ENCODE data around the gene MRPL47. TPM values are rescaled to one million over a fixed set of nuclear protein-coding genes. Genes with fewer than 3 reads are reported as not detected.

MRPL47 gene
- total and polyA plus RNA-seq, 9 of the 15 experiments (the other 6 are each of a cell fraction or from before 2014, with no cell fraction given), result 101 to 437 (median 141) TPM

- peak; percentile 13 for TF ChIP-seq HNRNPLL (IDR thresholded peaks at IDR 0.05; ENCODE audit: low read depth, low read length, poor library complexity, severe bottlenecking)
- peak; percentile 84 for TF ChIP-seq ETV1 (tag; conservative IDR thresholded peaks at IDR 0.05; ENCODE audit: low read depth)
- peak in 1 of 2 experiments; percentile 30; a peak in 1 of 4 replicates for TF ChIP-seq MAZ (CRISPR knock-in tag; conservative IDR thresholded peaks at IDR 0.05 in 1 of 2, IDR thresholded peaks at IDR 0.05 in 1 of 2)
- no peak for TF ChIP-seq SNAPC5 (CRISPR knock-in tag; IDR thresholded peaks at IDR 0.05)
- TF ChIP-seq NBN (IDR thresholded peaks at IDR 0.05; ENCODE audit: low read depth), result no peak; the same call in 1 of the 2 replicates
- peak; percentile 77 for TF ChIP-seq MYC (IDR thresholded peaks at IDR 0.05; ENCODE audit: low read depth, low read length)
- no peak; the same call in 1 of the 2 replicates for TF ChIP-seq MYC (CRISPR knock-in tag; IDR thresholded peaks at IDR 0.05; ENCODE audit: borderline replicate concordance, low read depth)
- peak in 1 of 2 experiments; percentile 84; a peak in 1 of 4 replicates for TF ChIP-seq TEAD1 (CRISPR knock-in tag; IDR thresholded peaks at IDR 0.05)
- peak; percentile 83 for TF ChIP-seq PHF20 (IDR thresholded peaks at IDR 0.05; ENCODE audit: partially characterized antibody)
- peak; percentile 94 for TF ChIP-seq SIN3B (IDR thresholded peaks at IDR 0.05; ENCODE audit: low read depth)
- TF ChIP-seq JUND (IDR thresholded peaks at IDR 0.05; ENCODE audit: borderline replicate concordance, low read depth, low read length), result peak; percentile 82; the same call in 1 of the 2 replicates
- peak; percentile 85; the same call in 2 of the 3 replicates for TF ChIP-seq JUND (tag; IDR thresholded peaks at IDR 0.05; ENCODE audit: borderline replicate concordance, low read depth, low read length)
- TF ChIP-seq HINFP (tag; conservative IDR thresholded peaks at IDR 0.05; ENCODE audit: low read depth), result no peak
- TF ChIP-seq YY1 (IDR thresholded peaks at IDR 0.05; ENCODE audit: borderline replicate concordance in 1 of 3, control insufficient read depth in 1 of 3, extremely low read depth in 1 of 3, insufficient read depth in 3 of 3, insufficient read length in 1 of 3, insufficient replicate concordance in 2 of 3, low read depth in 1 of 3, low read length in 2 of 3), result peak; percentile 99 to 100 (median 99)
- peak; percentile 95 for TF ChIP-seq POLR2AphosphoS5 (IDR thresholded peaks at IDR 0.05; ENCODE audit: control insufficient read depth, insufficient read depth, low read depth, low read length)
- TF ChIP-seq BMI1 (IDR thresholded peaks at IDR 0.05; ENCODE audit: low read length), result no peak
- TF ChIP-seq KLF1 (tag; IDR thresholded peaks at IDR 0.05), result 0 out of 2 replicates have a peak, but pooled peaks have one; percentile 29
- TF ChIP-seq ZNF589 (CRISPR knock-in tag; IDR thresholded peaks at IDR 0.05; ENCODE audit: low read depth), result 0 out of 2 replicates have a peak, but pooled peaks have one; percentile 54
- TF ChIP-seq KDM5B (IDR thresholded peaks at IDR 0.05; ENCODE audit: insufficient replicate concordance, low read depth, low read length), result peak; percentile 85
- no peak for TF ChIP-seq HMG20A (CRISPR knock-in tag; conservative IDR thresholded peaks at IDR 0.05)
- no peak for TF ChIP-seq CHCHD3 (CRISPR knock-in tag; IDR thresholded peaks at IDR 0.05)
- TF ChIP-seq FOXK2 (conservative IDR thresholded peaks at IDR 0.05 in 1 of 2, IDR thresholded peaks at IDR 0.05 in 1 of 2; ENCODE audit: low read depth in 2 of 2), result peak; percentile 73 to 83
- 0 out of 2 replicates have a peak, but pooled peaks have one; percentile 24 for TF ChIP-seq NFIC (IDR thresholded peaks at IDR 0.05)
- peak; percentile 72; the same call in 1 of the 2 replicates for TF ChIP-seq GTF2F1 (IDR thresholded peaks at IDR 0.05; ENCODE audit: low read depth, low read length)
- peak; percentile 91 for TF ChIP-seq TBP (optimal IDR thresholded peaks at IDR 0.05; ENCODE audit: low read depth, low read length)
- TF ChIP-seq C11orf30 (IDR thresholded peaks at IDR 0.05; ENCODE audit: low read depth), result peak; percentile 97
- TF ChIP-seq ZNF133 (CRISPR knock-in tag; IDR thresholded peaks at IDR 0.05), result no peak
Measured at GRCh38 chr3:179604321-179605078, at the start of gene MRPL47, which contains the start of gene NDUFB5 (continued).
